DND-41 (cell line): ENCODE data around the gene TAS2R39.

Experiments used
- EZH2 ChIP-seq: IDR thresholded peaks from 3 replicates; pipeline ENCODE4 v1.6.1; 2012; ENCODE audit warnings: borderline replicate concordance, low read depth, mild to moderate bottlenecking, moderate library complexity, low read length, inconsistent platforms; ENCODE audit not compliant: severe bottlenecking
- TF ChIP-seq, protein P1 (sequence below): IDR thresholded peaks from 2 replicates; pipeline ENCODE4 v1.5.1; 2012; ENCODE audit warnings: borderline replicate concordance, low read length, moderate library complexity, mild to moderate bottlenecking; ENCODE audit not compliant: poor library complexity, severe bottlenecking; ENCODE audit errors: extremely low read depth

DNA sequence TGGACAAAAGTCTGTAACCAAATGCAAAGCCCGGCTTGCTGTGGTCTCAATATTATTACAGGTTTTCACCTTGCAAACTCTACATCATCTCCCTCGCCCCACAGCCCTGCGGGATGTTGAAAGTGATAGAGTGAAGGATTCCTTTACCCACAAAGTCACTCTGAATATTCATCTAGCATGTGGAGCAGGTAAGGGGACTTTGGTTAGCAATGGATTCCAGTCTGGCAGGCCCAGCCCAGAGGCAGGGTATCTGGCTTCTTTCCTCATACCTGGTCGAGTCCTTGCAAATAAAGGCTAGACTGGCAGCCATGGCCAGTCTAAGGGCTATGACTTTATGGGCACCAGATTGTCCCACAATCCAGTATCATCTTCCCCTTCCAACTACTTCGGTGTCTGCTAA is 41.8 kb downstream of the TAS2R39 start:
- TF ChIP-seq, protein P1, sequence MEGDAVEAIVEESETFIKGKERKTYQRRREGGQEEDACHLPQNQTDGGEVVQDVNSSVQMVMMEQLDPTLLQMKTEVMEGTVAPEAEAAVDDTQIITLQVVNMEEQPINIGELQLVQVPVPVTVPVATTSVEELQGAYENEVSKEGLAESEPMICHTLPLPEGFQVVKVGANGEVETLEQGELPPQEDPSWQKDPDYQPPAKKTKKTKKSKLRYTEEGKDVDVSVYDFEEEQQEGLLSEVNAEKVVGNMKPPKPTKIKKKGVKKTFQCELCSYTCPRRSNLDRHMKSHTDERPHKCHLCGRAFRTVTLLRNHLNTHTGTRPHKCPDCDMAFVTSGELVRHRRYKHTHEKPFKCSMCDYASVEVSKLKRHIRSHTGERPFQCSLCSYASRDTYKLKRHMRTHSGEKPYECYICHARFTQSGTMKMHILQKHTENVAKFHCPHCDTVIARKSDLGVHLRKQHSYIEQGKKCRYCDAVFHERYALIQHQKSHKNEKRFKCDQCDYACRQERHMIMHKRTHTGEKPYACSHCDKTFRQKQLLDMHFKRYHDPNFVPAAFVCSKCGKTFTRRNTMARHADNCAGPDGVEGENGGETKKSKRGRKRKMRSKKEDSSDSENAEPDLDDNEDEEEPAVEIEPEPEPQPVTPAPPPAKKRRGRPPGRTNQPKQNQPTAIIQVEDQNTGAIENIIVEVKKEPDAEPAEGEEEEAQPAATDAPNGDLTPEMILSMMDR, result no peak
- TF ChIP-seq EZH2, result no peak
